Ishikawa (cell line): ENCODE data around the gene METTL24.

Experiments used
- CEBPB ChIP-seq: IDR thresholded peaks from 2 replicates; pipeline ENCODE4 v1.6.1; 2012
- CREB1 ChIP-seq: IDR thresholded peaks from 2 replicates; pipeline ENCODE4 v1.6.1; 2012; ENCODE audit warnings: low read depth
- EGR1 ChIP-seq: IDR thresholded peaks from 2 replicates; pipeline ENCODE4 v1.6.1; 2012
- EP300 ChIP-seq: IDR thresholded peaks from 2 replicates; pipeline ENCODE4 v1.6.1; 2012; ENCODE audit warnings: borderline replicate concordance
- FOXM1 ChIP-seq: IDR thresholded peaks from 2 replicates; pipeline ENCODE4 v1.6.1; 2012; ENCODE audit warnings: low read depth, borderline replicate concordance
- NFIC ChIP-seq: IDR thresholded peaks from 2 replicates; pipeline ENCODE4 v1.6.1; 2012
- RAD21 ChIP-seq: IDR thresholded peaks from 2 replicates; pipeline ENCODE4 v1.6.1; 2012; ENCODE audit warnings: low read depth
- TAF1 ChIP-seq: IDR thresholded peaks from 2 replicates; pipeline ENCODE4 v1.6.1; 2012; ENCODE audit warnings: low read depth, mild to moderate bottlenecking
- TCF12 ChIP-seq: IDR thresholded peaks from 2 replicates; pipeline ENCODE4 v1.6.1; 2012; ENCODE audit warnings: low read depth
- TEAD4 ChIP-seq: IDR thresholded peaks from 2 replicates; pipeline ENCODE4 v1.6.1; 2012
- YY1 ChIP-seq: IDR thresholded peaks from 2 replicates; pipeline ENCODE4 v1.6.1; 2012; ENCODE audit warnings: low read depth
- ZBTB7A ChIP-seq: IDR thresholded peaks from 2 replicates; pipeline ENCODE4 v1.6.1; 2012; ENCODE audit warnings: low read depth
- TF ChIP-seq, protein P1 (sequence below): IDR thresholded peaks from 2 replicates; pipeline ENCODE4 v1.6.1; 2012
- TF ChIP-seq, protein P2 (sequence below): IDR thresholded peaks from 2 replicates; pipeline ENCODE4 v1.6.1; 2012; ENCODE audit warnings: low read depth, mild to moderate bottlenecking
- TF ChIP-seq, protein P3 (sequence below): IDR thresholded peaks from 2 replicates; pipeline ENCODE4 v1.6.1; 2012

Gene METTL24

DNA sequence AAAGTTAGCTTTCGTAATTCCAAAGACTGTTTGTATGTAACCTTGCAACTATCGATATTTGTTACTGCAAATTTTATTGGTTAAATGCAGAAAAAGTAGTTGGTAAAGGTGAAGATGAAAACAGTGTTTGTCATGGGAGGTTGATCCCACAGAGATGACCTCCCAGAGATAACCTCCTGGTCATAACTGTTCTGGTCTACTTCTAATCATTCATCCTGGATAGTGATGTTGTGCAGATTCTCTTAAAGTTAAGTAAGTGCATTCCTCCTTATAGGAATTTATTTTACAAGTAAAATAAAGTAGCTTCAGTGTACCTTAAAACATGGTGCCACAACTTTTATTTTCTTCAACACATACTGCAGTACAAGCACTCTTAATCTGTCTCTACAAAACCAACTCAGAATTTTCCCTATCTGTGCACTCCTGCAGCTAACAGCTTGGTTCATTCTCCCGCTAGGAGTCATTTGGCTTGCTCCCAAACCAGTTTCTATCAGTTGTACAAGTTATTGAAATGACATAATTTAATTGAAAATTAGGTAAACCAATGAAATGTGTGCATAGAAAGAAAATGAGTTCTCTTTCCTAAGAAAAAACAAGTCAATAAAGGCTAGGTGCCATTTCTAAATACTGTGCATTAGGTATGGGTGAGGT lies 19.2 kb downstream of the METTL24 start:
- TF ChIP-seq CREB1, result no peak
- TF ChIP-seq TEAD4, result no peak
- no peak for TF ChIP-seq TCF12
- no peak for TF ChIP-seq TAF1
- no peak for TF ChIP-seq EP300
- no peak for TF ChIP-seq CEBPB
- TF ChIP-seq, protein P1, sequence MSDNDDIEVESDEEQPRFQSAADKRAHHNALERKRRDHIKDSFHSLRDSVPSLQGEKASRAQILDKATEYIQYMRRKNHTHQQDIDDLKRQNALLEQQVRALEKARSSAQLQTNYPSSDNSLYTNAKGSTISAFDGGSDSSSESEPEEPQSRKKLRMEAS, result no peak
- TF ChIP-seq, protein P2, sequence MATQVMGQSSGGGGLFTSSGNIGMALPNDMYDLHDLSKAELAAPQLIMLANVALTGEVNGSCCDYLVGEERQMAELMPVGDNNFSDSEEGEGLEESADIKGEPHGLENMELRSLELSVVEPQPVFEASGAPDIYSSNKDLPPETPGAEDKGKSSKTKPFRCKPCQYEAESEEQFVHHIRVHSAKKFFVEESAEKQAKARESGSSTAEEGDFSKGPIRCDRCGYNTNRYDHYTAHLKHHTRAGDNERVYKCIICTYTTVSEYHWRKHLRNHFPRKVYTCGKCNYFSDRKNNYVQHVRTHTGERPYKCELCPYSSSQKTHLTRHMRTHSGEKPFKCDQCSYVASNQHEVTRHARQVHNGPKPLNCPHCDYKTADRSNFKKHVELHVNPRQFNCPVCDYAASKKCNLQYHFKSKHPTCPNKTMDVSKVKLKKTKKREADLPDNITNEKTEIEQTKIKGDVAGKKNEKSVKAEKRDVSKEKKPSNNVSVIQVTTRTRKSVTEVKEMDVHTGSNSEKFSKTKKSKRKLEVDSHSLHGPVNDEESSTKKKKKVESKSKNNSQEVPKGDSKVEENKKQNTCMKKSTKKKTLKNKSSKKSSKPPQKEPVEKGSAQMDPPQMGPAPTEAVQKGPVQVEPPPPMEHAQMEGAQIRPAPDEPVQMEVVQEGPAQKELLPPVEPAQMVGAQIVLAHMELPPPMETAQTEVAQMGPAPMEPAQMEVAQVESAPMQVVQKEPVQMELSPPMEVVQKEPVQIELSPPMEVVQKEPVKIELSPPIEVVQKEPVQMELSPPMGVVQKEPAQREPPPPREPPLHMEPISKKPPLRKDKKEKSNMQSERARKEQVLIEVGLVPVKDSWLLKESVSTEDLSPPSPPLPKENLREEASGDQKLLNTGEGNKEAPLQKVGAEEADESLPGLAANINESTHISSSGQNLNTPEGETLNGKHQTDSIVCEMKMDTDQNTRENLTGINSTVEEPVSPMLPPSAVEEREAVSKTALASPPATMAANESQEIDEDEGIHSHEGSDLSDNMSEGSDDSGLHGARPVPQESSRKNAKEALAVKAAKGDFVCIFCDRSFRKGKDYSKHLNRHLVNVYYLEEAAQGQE, result no peak
- no peak for TF ChIP-seq RAD21
- no peak for TF ChIP-seq NFIC
- TF ChIP-seq EGR1, result no peak
- TF ChIP-seq, protein P3, sequence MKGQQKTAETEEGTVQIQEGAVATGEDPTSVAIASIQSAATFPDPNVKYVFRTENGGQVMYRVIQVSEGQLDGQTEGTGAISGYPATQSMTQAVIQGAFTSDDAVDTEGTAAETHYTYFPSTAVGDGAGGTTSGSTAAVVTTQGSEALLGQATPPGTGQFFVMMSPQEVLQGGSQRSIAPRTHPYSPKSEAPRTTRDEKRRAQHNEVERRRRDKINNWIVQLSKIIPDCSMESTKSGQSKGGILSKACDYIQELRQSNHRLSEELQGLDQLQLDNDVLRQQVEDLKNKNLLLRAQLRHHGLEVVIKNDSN, result no peak
- TF ChIP-seq ZBTB7A, result no peak
- no peak for TF ChIP-seq YY1

GRCh38 chr6:110337486-110337885 lies 20.7 kb downstream of the METTL24 start:
- no peak for TF ChIP-seq YY1
- TF ChIP-seq, protein P3, result no peak
- TF ChIP-seq FOXM1, result no peak
- TF ChIP-seq TEAD4, result no peak

GRCh38 chr6:110334423-110335180 lies 23.5 kb downstream of the METTL24 start:
- TF ChIP-seq CEBPB (no peak), EGR1 (no peak), ZBTB7A (no peak), EP300 (no peak), TAF1 (no peak), RAD21 (no peak), TEAD4 (no peak), FOXM1 (no peak)
- TF ChIP-seq, protein P2, result no peak
- TF ChIP-seq, protein P3, result no peak
- TF ChIP-seq, protein P1, result no peak

DNA sequence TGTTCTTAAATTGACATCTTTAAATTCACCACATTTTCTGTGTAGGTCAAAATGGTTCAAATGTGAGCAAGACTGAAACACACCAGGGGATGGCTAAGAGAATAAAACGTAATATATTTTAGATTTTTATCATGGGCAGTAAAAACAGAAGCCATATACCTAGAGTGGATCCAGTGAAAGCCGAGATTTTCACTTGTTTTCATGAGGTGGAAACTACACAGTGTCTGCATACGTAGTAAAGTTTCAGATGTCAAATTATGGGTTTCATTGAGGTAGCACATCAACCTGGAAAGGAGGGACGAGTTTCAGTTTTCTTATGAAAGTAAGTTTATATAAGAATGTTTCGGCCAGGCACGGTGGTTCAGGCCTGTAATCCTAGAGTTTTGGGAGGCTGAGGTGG lies 25.9 kb downstream of the METTL24 start:
- TF ChIP-seq, protein P3, result no peak
- TF ChIP-seq TEAD4 (no peak), YY1 (no peak), EGR1 (no peak), NFIC (no peak), FOXM1 (no peak), ZBTB7A (no peak), EP300 (no peak), TAF1 (no peak), CEBPB (no peak), RAD21 (no peak), TCF12 (no peak), CREB1 (no peak)
- TF ChIP-seq, protein P1, result no peak
- TF ChIP-seq, protein P2, result no peak
